Karpas-422 (cell line): ENCODE data around the gene UCK1. TPM values are rescaled to one million over a fixed set of nuclear protein-coding genes. Genes with fewer than 3 reads are reported as not detected.

Source experiments
- DNase-seq: peaks from one replicate; pipeline ENCODE4 v3.0.0-alpha.2; 2015
- H2AFZ ChIP-seq: fragments of 200-600 bp; sonication (generic); 2 replicates; pipeline ENCODE4 v1.6.1; 2014; ENCODE audit warnings: antibody characterized with exemption, low read length, mixed read lengths
- H3K27ac ChIP-seq: fragments of 200-600 bp; sonication (generic); 2 replicates; pipeline ENCODE4 v1.5.1; 2014; ENCODE audit warnings: mild to moderate bottlenecking, low read length, moderate library complexity
- H3K27me3 ChIP-seq: fragments of 200-600 bp; sonication (generic); 2 replicates; pipeline ENCODE4 v1.6.1; 2014; ENCODE audit warnings: low read length, mixed read lengths
- H3K36me3 ChIP-seq: fragments of 200-600 bp; sonication (generic); 2 replicates; pipeline ENCODE4 v1.6.1; 2014; ENCODE audit warnings: low read length, mixed read lengths; ENCODE audit not compliant: insufficient read depth
- H3K4me1 ChIP-seq: fragments of 200-600 bp; sonication (generic); 2 replicates; pipeline ENCODE4 v1.6.1; 2014; ENCODE audit warnings: mild to moderate bottlenecking, low read length, mixed read lengths
- H3K4me2 ChIP-seq: fragments of 200-600 bp; sonication (generic); 2 replicates; pipeline ENCODE4 v1.6.1; 2014; ENCODE audit warnings: low read length, low read depth, mild to moderate bottlenecking; ENCODE audit not compliant: poor library complexity, severe bottlenecking
- H3K4me3 ChIP-seq: fragments of 200-600 bp; sonication (generic); 2 replicates; pipeline ENCODE4 v1.5.1; 2014; ENCODE audit warnings: mild to moderate bottlenecking, antibody characterized with exemption, low read length, mixed read lengths
- H3K79me2 ChIP-seq: fragments of 200-600 bp; sonication (generic); 2 replicates; pipeline ENCODE4 v1.6.1; 2014; ENCODE audit warnings: mild to moderate bottlenecking, low read length, mixed read lengths
- H3K9ac ChIP-seq: fragments of 200-600 bp; sonication (generic); 2 replicates; pipeline ENCODE4 v1.6.0; 2014; ENCODE audit warnings: low read length
- H3K9me2 ChIP-seq: fragments of 200-600 bp; sonication (generic), shearing (Covaris generic); replicated peaks from 2 replicates; pipeline ENCODE4 v1.6.0; 2014; ENCODE audit warnings: mild to moderate bottlenecking, low read length, moderate library complexity; ENCODE audit not compliant: insufficient read depth
- H3K9me3 ChIP-seq: fragments of 300-700, 200-600 bp; sonication (generic); 2 replicates; pipeline ENCODE4 v1.6.1; 2014; ENCODE audit warnings: low read length, mixed read lengths
- H4K20me1 ChIP-seq: fragments of 200-600 bp; sonication (generic); 2 replicates; pipeline ENCODE4 v1.6.1; 2014; ENCODE audit warnings: mild to moderate bottlenecking, antibody characterized with exemption, low read length, low read depth; ENCODE audit not compliant: insufficient read depth
- total RNA-seq: library from RNA; depleted of rRNA; stranded (reverse); fragments of >200 nt; shearing (Covaris generic); gene quantifications from 2 replicates; pipeline ENCODE4 v1.2.3, GENCODE V29; 2014; ENCODE audit warnings: low replicate concordance

Gene UCK1
- total RNA-seq, 1 experiment from 2014 or later: 8.0 TPM

- no peaks in the 10 kb centered on the region for H3K27me3 ChIP-seq
- no peak overlapping the region for H2AFZ ChIP-seq
- no peaks in the 10 kb centered on the region for H3K79me2 ChIP-seq
- no peaks in the 10 kb centered on the region for H4K20me1 ChIP-seq
- no peaks in the 10 kb centered on the region for H3K36me3 ChIP-seq
- H3K4me3 ChIP-seq: no peak overlapping the region
- H3K27ac ChIP-seq: no peak overlapping the region
- no peaks in the 10 kb centered on the region for H3K4me1 ChIP-seq
- no peaks in the 10 kb centered on the region for H3K9me3 ChIP-seq
- no peaks in the 10 kb centered on the region for H3K9me2 ChIP-seq
- DNase-seq: no peak
- no peak overlapping the region for H3K4me2 ChIP-seq
- no peak overlapping the region for H3K9ac ChIP-seq
These were observed 43.9 kb upstream of the UCK1 start for GRCh38 chr9:131574730-131575640.

GRCh38 chr9:131567910-131568309, 36.8 kb upstream of the UCK1 start:
- H3K36me3 ChIP-seq: no peaks in the 10 kb centered on the region
- no peak overlapping the region for H2AFZ ChIP-seq
- H4K20me1 ChIP-seq: no peaks in the 10 kb centered on the region
- no peak overlapping the region for H3K27ac ChIP-seq
- H3K79me2 ChIP-seq: no peaks in the 10 kb centered on the region
- no peak overlapping the region for H3K9ac ChIP-seq
- H3K4me3 ChIP-seq: no peak overlapping the region
- H3K9me3 ChIP-seq: no peaks in the 10 kb centered on the region
- no peak overlapping the region for H3K4me2 ChIP-seq
- DNase-seq: no peak
- no peaks in the 10 kb centered on the region for H3K4me1 ChIP-seq
- no peaks in the 10 kb centered on the region for H3K27me3 ChIP-seq
- no peaks in the 10 kb centered on the region for H3K9me2 ChIP-seq

DNA sequence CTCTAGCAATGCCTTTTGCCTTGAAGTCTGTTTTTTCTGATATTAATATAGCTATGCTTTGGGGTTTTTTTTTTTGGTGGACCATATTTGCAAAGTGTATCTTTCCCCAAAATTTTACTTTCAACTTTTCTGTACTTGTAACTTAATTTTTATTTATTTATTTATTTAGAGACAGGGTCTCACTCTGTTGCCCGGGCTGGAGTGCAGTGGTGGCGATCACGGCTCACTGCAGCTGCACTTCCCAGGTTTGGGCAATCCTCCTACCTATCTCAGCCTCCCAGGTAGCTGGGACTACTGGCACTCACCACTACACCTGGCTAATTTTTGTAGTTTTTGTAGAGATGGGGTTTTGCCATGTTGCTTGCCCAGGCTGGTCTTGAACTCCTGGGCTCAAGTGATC, 35.1 kb upstream of the UCK1 start:
- Histone ChIP-seq H2AFZ (no peak overlapping the region), H3K4me2 (no peak overlapping the region), H3K4me3 (no peak overlapping the region)

GRCh38 chr9:131565369-131565768, 34.3 kb upstream of the UCK1 start:
- H2AFZ ChIP-seq: no peak overlapping the region
- no peaks in the 10 kb centered on the region for H3K9me3 ChIP-seq
- no peaks in the 10 kb centered on the region for H3K79me2 ChIP-seq
- H3K4me3 ChIP-seq: no peak overlapping the region
- H3K9me2 ChIP-seq: no peaks in the 10 kb centered on the region
- no peak overlapping the region for H3K4me2 ChIP-seq
- DNase-seq: no peak
- H3K4me1 ChIP-seq: no peaks in the 10 kb centered on the region
- H3K27ac ChIP-seq: no peak overlapping the region
- H3K9ac ChIP-seq: no peak overlapping the region
- no peaks in the 10 kb centered on the region for H4K20me1 ChIP-seq
- no peaks in the 10 kb centered on the region for H3K27me3 ChIP-seq
- no peaks in the 10 kb centered on the region for H3K36me3 ChIP-seq

More for the DNA sequence above, 35.1 kb upstream of the UCK1 start:
- Histone ChIP-seq H3K79me2 (no peaks in the 10 kb centered on the region), H3K27ac (no peak overlapping the region), H3K4me1 (no peaks in the 10 kb centered on the region), H4K20me1 (no peaks in the 10 kb centered on the region), H3K9ac (no peak overlapping the region), H3K9me3 (no peaks in the 10 kb centered on the region), H3K9me2 (no peaks in the 10 kb centered on the region), H3K36me3 (no peaks in the 10 kb centered on the region), H3K27me3 (no peaks in the 10 kb centered on the region)
- DNase-seq: no peak

- Histone ChIP-seq H3K36me3 (no peaks in the 10 kb centered on the region), H3K9me2 (no peaks in the 10 kb centered on the region), H2AFZ (no peak overlapping the region), H3K4me2 (no peak overlapping the region), H3K9me3 (no peaks in the 10 kb centered on the region), H3K79me2 (no peaks in the 10 kb centered on the region), H3K4me1 (no peaks in the 10 kb centered on the region), H3K9ac (no peak overlapping the region), H3K27ac (no peak overlapping the region), H4K20me1 (no peaks in the 10 kb centered on the region), H3K27me3 (no peaks in the 10 kb centered on the region), H3K4me3 (no peak overlapping the region)
- DNase-seq: no peak
These were observed 31.2 kb upstream of the UCK1 start for GRCh38 chr9:131562032-131562959.

GRCh38 chr9:131559421-131560000, 28.4 kb upstream of the UCK1 start:
- H3K4me2 ChIP-seq: no peak overlapping the region
- H3K9me2 ChIP-seq: no peaks in the 10 kb centered on the region
- no peaks in the 10 kb centered on the region for H3K9me3 ChIP-seq
- H2AFZ ChIP-seq: no peak overlapping the region
- H4K20me1 ChIP-seq: no peaks in the 10 kb centered on the region
- H3K4me3 ChIP-seq: no peak overlapping the region
- no peak overlapping the region for H3K9ac ChIP-seq
- no peak for DNase-seq
- no peaks in the 10 kb centered on the region for H3K27me3 ChIP-seq
- H3K79me2 ChIP-seq: no peaks in the 10 kb centered on the region
- H3K4me1 ChIP-seq: no peaks in the 10 kb centered on the region
- H3K36me3 ChIP-seq: no peaks in the 10 kb centered on the region
- no peak overlapping the region for H3K27ac ChIP-seq

- Histone ChIP-seq H3K27ac (no peak overlapping the region), H3K27me3 (no peaks in the 10 kb centered on the region), H3K4me1 (no peaks in the 10 kb centered on the region), H4K20me1 (no peaks in the 10 kb centered on the region), H3K9me2 (no peaks in the 10 kb centered on the region), H3K4me2 (no peak overlapping the region), H3K36me3 (no peaks in the 10 kb centered on the region), H3K4me3 (no peak overlapping the region), H3K9ac (no peak overlapping the region), H2AFZ (no peak overlapping the region), H3K79me2 (no peaks in the 10 kb centered on the region), H3K9me3 (no peaks in the 10 kb centered on the region)
- no peak for DNase-seq
These were observed 26.9 kb upstream of the UCK1 start for GRCh38 chr9:131557855-131558548.
